ENCODE measurements around the gene SLC38A1. TPM values are rescaled to one million over a fixed set of nuclear protein-coding genes. Genes with fewer than 3 reads are reported as not detected.

Gene SLC38A1
- total RNA-seq, 2 donors from 2014 or later, result 22.1 to 77.0 TPM

DNA sequence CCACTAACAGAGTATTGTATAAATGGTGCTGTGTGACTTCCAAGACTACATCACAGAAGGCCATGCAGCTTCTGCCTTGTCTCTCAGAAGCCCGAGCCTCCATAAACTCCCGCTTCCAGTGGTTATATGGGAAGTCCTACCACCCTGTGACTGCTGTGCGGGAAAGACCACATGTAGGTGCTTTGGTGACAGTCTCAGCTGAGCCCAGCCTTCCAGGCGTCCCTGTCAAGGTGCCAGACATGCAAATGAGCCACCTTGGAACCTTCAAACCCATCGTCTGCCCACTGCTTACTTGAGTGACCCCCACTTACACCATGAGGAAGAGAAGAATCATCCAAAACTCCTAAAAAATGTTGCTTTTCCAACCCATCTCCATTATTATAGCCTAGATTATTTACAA lies 123.0 kb downstream of the SLC38A1 start:
- Histone ChIP-seq H3K27me3 (replicated peaks; ENCODE audit: insufficient read depth) (no peaks in the 10 kb centered on the region), H3K4me1 (ENCODE audit: control insufficient read depth in 1 of 2, low read depth in 2 of 2) (no peaks in the 10 kb centered on the region), H3K9me3 (no peaks in the 10 kb centered on the region), H3K4me3 (no peak overlapping the region), H3K36me3 (no peaks in the 10 kb centered on the region), H3K27ac (no peak overlapping the region)
- TF ChIP-seq, protein P1, sequence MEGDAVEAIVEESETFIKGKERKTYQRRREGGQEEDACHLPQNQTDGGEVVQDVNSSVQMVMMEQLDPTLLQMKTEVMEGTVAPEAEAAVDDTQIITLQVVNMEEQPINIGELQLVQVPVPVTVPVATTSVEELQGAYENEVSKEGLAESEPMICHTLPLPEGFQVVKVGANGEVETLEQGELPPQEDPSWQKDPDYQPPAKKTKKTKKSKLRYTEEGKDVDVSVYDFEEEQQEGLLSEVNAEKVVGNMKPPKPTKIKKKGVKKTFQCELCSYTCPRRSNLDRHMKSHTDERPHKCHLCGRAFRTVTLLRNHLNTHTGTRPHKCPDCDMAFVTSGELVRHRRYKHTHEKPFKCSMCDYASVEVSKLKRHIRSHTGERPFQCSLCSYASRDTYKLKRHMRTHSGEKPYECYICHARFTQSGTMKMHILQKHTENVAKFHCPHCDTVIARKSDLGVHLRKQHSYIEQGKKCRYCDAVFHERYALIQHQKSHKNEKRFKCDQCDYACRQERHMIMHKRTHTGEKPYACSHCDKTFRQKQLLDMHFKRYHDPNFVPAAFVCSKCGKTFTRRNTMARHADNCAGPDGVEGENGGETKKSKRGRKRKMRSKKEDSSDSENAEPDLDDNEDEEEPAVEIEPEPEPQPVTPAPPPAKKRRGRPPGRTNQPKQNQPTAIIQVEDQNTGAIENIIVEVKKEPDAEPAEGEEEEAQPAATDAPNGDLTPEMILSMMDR (IDR thresholded peaks at IDR 0.05), result no peak
- ATAC-seq (ENCODE audit: insufficient number of reproducible peaks, low FRiP score, low read depth) (no peak), DNase-seq (ENCODE audit: low spot score) (no peak)

DNA sequence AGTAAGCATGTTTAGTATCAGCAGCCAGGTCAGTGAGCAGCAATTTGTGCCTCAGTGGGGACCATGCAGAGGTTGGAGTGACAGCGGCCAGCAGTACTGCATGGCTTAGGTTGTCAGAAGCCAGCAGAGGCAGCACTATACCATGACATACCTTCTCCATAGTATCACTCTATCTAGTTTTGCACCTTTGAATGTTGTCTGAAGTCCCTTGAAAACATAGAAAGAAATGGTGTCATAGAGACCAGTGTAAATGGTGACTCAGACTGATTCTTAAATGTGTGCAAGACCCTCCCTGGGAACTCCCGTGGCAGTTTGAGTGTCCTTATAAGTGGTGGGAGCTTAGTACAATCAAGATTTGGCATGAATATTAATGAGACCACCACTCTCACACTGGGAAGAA lies 124.4 kb downstream of the SLC38A1 start:
- no peaks in the 10 kb centered on the region for H3K4me1 ChIP-seq (ENCODE audit: control insufficient read depth in 1 of 2, low read depth in 2 of 2)
- no peaks in the 10 kb centered on the region for H3K27me3 ChIP-seq (replicated peaks; ENCODE audit: insufficient read depth)
- no peaks in the 10 kb centered on the region for H3K36me3 ChIP-seq
- H3K4me3 ChIP-seq, result no peak overlapping the region
- no peaks in the 10 kb centered on the region for H3K9me3 ChIP-seq
- ATAC-seq (ENCODE audit: insufficient number of reproducible peaks, low FRiP score, low read depth) (no peak), DNase-seq (ENCODE audit: low spot score) (no peak)
- H3K27ac ChIP-seq, result no peak overlapping the region
- TF ChIP-seq, protein P1 (IDR thresholded peaks at IDR 0.05), result no peak

DNA sequence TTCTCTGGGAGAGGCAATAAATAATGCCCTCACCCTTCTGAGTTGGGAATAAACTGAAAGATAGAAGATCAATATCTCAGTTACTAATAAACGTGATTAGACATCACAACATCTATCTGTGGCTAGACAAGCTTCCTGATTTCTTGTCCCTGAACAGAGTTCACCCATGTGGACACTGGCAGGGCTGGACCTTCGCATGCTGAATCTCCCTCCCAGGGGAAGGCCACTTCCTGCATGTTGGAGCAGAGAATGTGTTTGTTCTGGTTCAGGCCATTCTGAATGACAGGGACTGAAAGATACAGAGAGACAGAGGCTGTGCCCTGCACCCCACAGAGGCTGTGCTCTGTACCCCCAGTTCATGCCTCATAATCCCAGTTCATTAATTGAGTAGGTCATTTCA lies 132.6 kb downstream of the SLC38A1 start:
- Histone ChIP-seq H3K27me3 (replicated peaks; ENCODE audit: insufficient read depth) (no peaks in the 10 kb centered on the region), H3K36me3 (no peaks in the 10 kb centered on the region), H3K9me3 (no peaks in the 10 kb centered on the region), H3K4me1 (ENCODE audit: control insufficient read depth in 1 of 2, low read depth in 2 of 2) (no peaks in the 10 kb centered on the region), H3K27ac (no peak overlapping the region), H3K4me3 (no peak overlapping the region)
- no peak for ATAC-seq (ENCODE audit: insufficient number of reproducible peaks, low FRiP score, low read depth)
- TF ChIP-seq, protein P1 (IDR thresholded peaks at IDR 0.05), result no peak
- no peak for DNase-seq (ENCODE audit: low spot score)

DNA sequence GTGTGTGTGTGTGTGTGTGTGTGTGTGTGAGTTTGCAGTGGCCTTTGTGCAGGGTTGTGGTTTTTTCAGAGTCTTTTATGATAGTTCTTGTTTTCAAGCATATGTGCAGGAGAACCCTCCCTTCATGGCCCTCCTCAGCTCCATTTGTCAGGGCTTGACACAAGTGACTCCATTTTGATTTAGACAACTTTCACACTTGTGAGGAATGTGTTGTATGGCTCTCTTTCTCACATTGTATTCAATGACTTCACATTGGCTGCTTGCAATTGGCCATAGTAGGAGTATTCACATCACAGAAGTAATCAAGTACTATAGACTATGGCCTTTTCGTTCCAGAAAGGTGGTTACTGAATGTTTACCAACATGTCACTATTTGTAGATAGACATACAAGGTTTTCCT lies 133.1 kb downstream of the SLC38A1 start:
- DNase-seq (ENCODE audit: low spot score) (no peak), ATAC-seq (ENCODE audit: insufficient number of reproducible peaks, low FRiP score, low read depth) (no peak)
- Histone ChIP-seq H3K27ac (no peak overlapping the region), H3K4me1 (ENCODE audit: control insufficient read depth in 1 of 2, low read depth in 2 of 2) (no peaks in the 10 kb centered on the region), H3K36me3 (no peaks in the 10 kb centered on the region), H3K27me3 (replicated peaks; ENCODE audit: insufficient read depth) (no peaks in the 10 kb centered on the region), H3K9me3 (no peaks in the 10 kb centered on the region), H3K4me3 (no peak overlapping the region)
- TF ChIP-seq, protein P1 (IDR thresholded peaks at IDR 0.05), result no peak

DNA sequence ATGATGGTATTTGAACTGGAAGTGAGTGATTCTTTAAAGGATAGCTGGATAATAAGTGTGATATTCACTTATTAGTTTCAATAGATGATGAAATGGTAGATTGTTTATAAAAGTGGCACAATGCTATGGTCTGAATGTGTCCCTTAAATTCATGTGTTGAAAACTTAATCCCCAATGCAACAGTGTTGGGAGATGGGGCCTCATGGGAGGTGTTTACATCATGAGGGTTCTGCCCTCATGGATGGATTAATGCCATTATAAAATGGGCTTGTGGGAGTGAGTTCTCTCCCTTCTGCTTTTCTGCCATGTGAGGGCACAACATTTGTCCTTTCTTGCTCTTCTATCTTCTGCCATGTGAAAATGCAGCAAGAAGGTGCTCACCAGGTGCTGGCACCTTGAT lies 134.0 kb downstream of the SLC38A1 start:
- DNase-seq (ENCODE audit: low spot score) (no peak), ATAC-seq (ENCODE audit: insufficient number of reproducible peaks, low FRiP score, low read depth) (no peak)
- Histone ChIP-seq H3K4me1 (ENCODE audit: control insufficient read depth in 1 of 2, low read depth in 2 of 2) (no peaks in the 10 kb centered on the region), H3K4me3 (no peak overlapping the region), H3K9me3 (no peaks in the 10 kb centered on the region), H3K36me3 (no peaks in the 10 kb centered on the region), H3K27me3 (replicated peaks; ENCODE audit: insufficient read depth) (no peaks in the 10 kb centered on the region), H3K27ac (no peak overlapping the region)
- TF ChIP-seq, protein P1 (IDR thresholded peaks at IDR 0.05), result no peak

Data from thoracic aorta (tissue), 2 donors.